ENCODE measurements around the gene AOPEP.

The AOPEP gene

GRCh38 chr9:95035846-95036245 lies 309.3 kb downstream of the AOPEP start:
- no peak overlapping the region for H3K4me2 ChIP-seq (ENCODE audit: low read depth, low read length, poor library complexity, severe bottlenecking)
- H2AFZ ChIP-seq (ENCODE audit: low read depth, low read length, severe bottlenecking): no peak overlapping the region
- TF ChIP-seq EZH2phosphoT487 (conservative IDR thresholded peaks at IDR 0.05; ENCODE audit: low read length) (no peak), CTCF (IDR thresholded peaks at IDR 0.05; ENCODE audit: insufficient read depth, low read length, poor library complexity, severe bottlenecking) (no peak)
- H3K27me3 ChIP-seq (ENCODE audit: low read length): no peaks in the 10 kb centered on the region
- no peak overlapping the region for H3K9ac ChIP-seq (ENCODE audit: low read length)
- no peak overlapping the region for H3K4me3 ChIP-seq (ENCODE audit: insufficient read depth, low read length, poor library complexity, severe bottlenecking)
- H3K9me3 ChIP-seq (ENCODE audit: insufficient read depth, low read length): no peaks in the 10 kb centered on the region
- no peaks in the 10 kb centered on the region for H3F3A ChIP-seq (ENCODE audit: insufficient read depth)
- H3K27ac ChIP-seq (ENCODE audit: low read depth, low read length): no peak overlapping the region
- no peaks in the 10 kb centered on the region for H3K9me2 ChIP-seq (replicated peaks; ENCODE audit: insufficient read depth, low read length)
- no peaks in the 10 kb centered on the region for H4K20me1 ChIP-seq (ENCODE audit: low read depth, low read length)
- no peaks in the 10 kb centered on the region for H3K79me2 ChIP-seq (ENCODE audit: insufficient read depth, low read length)
- H3K36me3 ChIP-seq (ENCODE audit: low read length): no peaks in the 10 kb centered on the region

GRCh38 chr9:95036676-95037075 lies 310.2 kb downstream of the AOPEP start:
- Histone ChIP-seq H3K9me3 (ENCODE audit: insufficient read depth, low read length) (no peaks in the 10 kb centered on the region), H3K9ac (ENCODE audit: low read length) (no peak overlapping the region), H4K20me1 (ENCODE audit: low read depth, low read length) (no peaks in the 10 kb centered on the region), H3K36me3 (ENCODE audit: low read length) (no peaks in the 10 kb centered on the region), H3K4me3 (ENCODE audit: insufficient read depth, low read length, poor library complexity, severe bottlenecking) (no peak overlapping the region), H3K9me2 (replicated peaks; ENCODE audit: insufficient read depth, low read length) (no peaks in the 10 kb centered on the region), H3K27me3 (ENCODE audit: low read length) (no peaks in the 10 kb centered on the region), H3K4me2 (ENCODE audit: low read depth, low read length, poor library complexity, severe bottlenecking) (no peak overlapping the region), H3F3A (ENCODE audit: insufficient read depth) (no peaks in the 10 kb centered on the region), H3K79me2 (ENCODE audit: insufficient read depth, low read length) (no peaks in the 10 kb centered on the region), H3K27ac (ENCODE audit: low read depth, low read length) (no peak overlapping the region), H2AFZ (ENCODE audit: low read depth, low read length, severe bottlenecking) (no peak overlapping the region)
- TF ChIP-seq CTCF (IDR thresholded peaks at IDR 0.05; ENCODE audit: insufficient read depth, low read length, poor library complexity, severe bottlenecking): no peak
- TF ChIP-seq EZH2phosphoT487 (conservative IDR thresholded peaks at IDR 0.05; ENCODE audit: low read length): no peak

- Histone ChIP-seq H3K4me2 (ENCODE audit: low read depth, low read length, poor library complexity, severe bottlenecking) (no peak overlapping the region), H2AFZ (ENCODE audit: low read depth, low read length, severe bottlenecking) (no peak overlapping the region), H3F3A (ENCODE audit: insufficient read depth) (no peaks in the 10 kb centered on the region), H3K27me3 (ENCODE audit: low read length) (no peaks in the 10 kb centered on the region), H3K27ac (ENCODE audit: low read depth, low read length) (no peak overlapping the region), H3K9me3 (ENCODE audit: insufficient read depth, low read length) (no peaks in the 10 kb centered on the region), H4K20me1 (ENCODE audit: low read depth, low read length) (no peaks in the 10 kb centered on the region), H3K4me3 (ENCODE audit: insufficient read depth, low read length, poor library complexity, severe bottlenecking) (no peak overlapping the region), H3K79me2 (ENCODE audit: insufficient read depth, low read length) (no peaks in the 10 kb centered on the region), H3K36me3 (ENCODE audit: low read length) (no peaks in the 10 kb centered on the region), H3K9ac (ENCODE audit: low read length) (no peak overlapping the region), H3K9me2 (replicated peaks; ENCODE audit: insufficient read depth, low read length) (no peaks in the 10 kb centered on the region)
- TF ChIP-seq CTCF (IDR thresholded peaks at IDR 0.05; ENCODE audit: insufficient read depth, low read length, poor library complexity, severe bottlenecking) (no peak), EZH2phosphoT487 (conservative IDR thresholded peaks at IDR 0.05; ENCODE audit: low read length) (no peak)
These were observed 311.5 kb downstream of the AOPEP start for GRCh38 chr9:95037789-95038521.

Data from SU-DHL-6 (cell line).